K562 (cell line): ENCODE data around the gene CDC14B. TPM values are rescaled to one million over a fixed set of nuclear protein-coding genes. Genes with fewer than 3 reads are reported as not detected.

Experiments used
- CEBPG ChIP-seq, 3 experiments: fragments of 200-800 bp in 1 of 3; sonication (Bioruptor generic) in 1 of 3; sonication (generic) in 1 of 3; formaldehyde crosslinking in 1 of 3; IDR thresholded peaks in 2 of 3; conservative IDR thresholded peaks in 1 of 3; 2 replicates each; pipeline versions ENCODE4 v1.6.1 to v1.8.0; 2016 to 2022; ENCODE audit warnings: missing compliant biosample characterization in 2 of 3, missing genetic modification characterization in 2 of 3, mild to moderate bottlenecking in 1 of 3, missing genetic modification reagents in 1 of 3
- KDM1A ChIP-seq, 2 experiments: fragments of 450-650 bp; IDR thresholded peaks; 2 replicates each; pipeline ENCODE4 v1.6.1; 2016; ENCODE audit warnings: mild to moderate bottlenecking in 2 of 2
- L3MBTL2 ChIP-seq: fragments of 450-650 bp; IDR thresholded peaks from 2 replicates; pipeline ENCODE4 v1.6.1; 2016; ENCODE audit warnings: mild to moderate bottlenecking, moderate library complexity
- NR2C2 ChIP-seq, 2 experiments: fragments of 200-800 bp in 1 of 2; sonication (Bioruptor generic) in 1 of 2; sonication (generic) in 1 of 2; formaldehyde crosslinking in 1 of 2; IDR thresholded peaks; 2 replicates each; pipeline versions ENCODE4 v1.6.1 to v1.8.0; 2016 to 2022; ENCODE audit warnings: mild to moderate bottlenecking in 1 of 2, missing compliant biosample characterization in 1 of 2, missing genetic modification characterization in 1 of 2, missing genetic modification reagents in 1 of 2
- POLR2AphosphoS2 ChIP-seq: IDR thresholded peaks from 2 replicates; pipeline ENCODE4 v1.6.1; 2012; ENCODE audit warnings: low read length, improper control_type of control experiment
- RBM22 ChIP-seq: fragments of 200-400 bp; formaldehyde crosslinking; IDR thresholded peaks from 2 replicates; pipeline ENCODE4 v1.6.1; 2018; ENCODE audit warnings: low read length, low read depth; ENCODE audit not compliant: poor library complexity, severe bottlenecking
- RREB1 ChIP-seq: fragments of 250-450 bp; sonication (Bioruptor Pico); IDR thresholded peaks from 2 replicates; pipeline ENCODE4 v1.4.0; 2020
- USF2 ChIP-seq: sonication (generic); formaldehyde crosslinking; IDR thresholded peaks from 2 replicates; pipeline ENCODE4 v1.5.0; 2020; ENCODE audit warnings: missing genetic modification reagents
- ZBTB9 ChIP-seq: fragments of 450-650 bp; formaldehyde crosslinking; IDR thresholded peaks from 2 replicates; pipeline ENCODE4 v1.4.0; 2020; ENCODE audit warnings: mild to moderate bottlenecking, moderate library complexity
- ZEB2 ChIP-seq: fragments of 450-650 bp; IDR thresholded peaks from 2 replicates; pipeline ENCODE4 v1.6.1; 2016
- ZFP91 ChIP-seq: sonication (generic); formaldehyde crosslinking; IDR thresholded peaks from 2 replicates; pipeline ENCODE4 v1.8.0; 2022; ENCODE audit warnings: mild to moderate bottlenecking, missing genetic modification reagents
- ZFX ChIP-seq: sonication (generic); formaldehyde crosslinking; IDR thresholded peaks from 2 replicates; pipeline ENCODE4 v1.8.0; 2022; ENCODE audit warnings: mild to moderate bottlenecking, missing genetic modification reagents, moderate library complexity
- ZNF239 ChIP-seq: fragments of 250-450 bp; sonication (Bioruptor Pico); IDR thresholded peaks from 2 replicates; pipeline ENCODE4 v1.4.0; 2020; ENCODE audit warnings: mild to moderate bottlenecking
- ZNF282 ChIP-seq: sonication (generic); formaldehyde crosslinking; IDR thresholded peaks from 2 replicates; pipeline ENCODE4 v1.8.1; 2023; ENCODE audit warnings: missing genetic modification reagents
- ZNF444 ChIP-seq: fragments of 250-450 bp; sonication (Bioruptor Pico); IDR thresholded peaks from 2 replicates; pipeline ENCODE4 v1.4.0; 2020; ENCODE audit warnings: mild to moderate bottlenecking, moderate library complexity
- polyA plus RNA-seq, 8 experiments: library from polyadenylated mRNA; depleted of rRNA in 4 of 8; stranded (reverse) in 5 of 8; unstranded in 3 of 8; fragments of >200 nt; fragmentation: Nextera tagmentation in 2 of 8; fragmentation: Illumina TruSeq in 1 of 8; extraction: Ambion mirVana in 2 of 8; extraction: Trizol in 1 of 8; gene quantifications; 2 replicates each; pipeline versions ENCODE4 v1.2.1 to v1.2.3, GENCODE V29; 2011 to 2014; ENCODE audit warnings: inconsistent platforms in 1 of 8, missing spikeins in 1 of 8
- total RNA-seq, 7 experiments: library from RNA; depleted of rRNA in 6 of 7; stranded (reverse); fragments of >200 nt in 6 of 7; fragmentation: Illumina TruSeq in 2 of 7; extraction: Trizol in 2 of 7; gene quantifications; 2 replicates each; pipeline versions ENCODE4 v1.2.1 to v1.2.3, GENCODE V29; 2011 to 2021; ENCODE audit warnings: low replicate concordance in 1 of 7

CDC14B gene
- total and polyA plus RNA-seq, 9 of the 15 experiments (the other 6 are each of a cell fraction or from before 2014, with no cell fraction given), result 1.4 to 6.0 (median 3.8) TPM

- TF ChIP-seq ZFP91 (CRISPR knock-in tag) (no peak), ZNF444 (CRISPR knock-in tag) (no peak), USF2 (no peak), RREB1 (CRISPR knock-in tag) (no peak), ZNF282 (no peak), ZBTB9 (CRISPR knock-in tag) (no peak), NR2C2 (CRISPR knock-in tag; IDR thresholded peaks at IDR 0.05) (no peak), NR2C2 (tag; IDR thresholded peaks at IDR 0.05) (peak; percentile 53; the same call in 1 of the 2 replicates), L3MBTL2 (peak; percentile 21), KDM1A (IDR thresholded peaks at IDR 0.05) (0 out of 4 replicates have a peak, but pooled peaks of 1 of the 2 experiments have one; percentile 44), CEBPG (CRISPR knock-in tag; IDR thresholded peaks at IDR 0.05) (no peak), CEBPG (tag; conservative IDR thresholded peaks at IDR 0.05 in 1 of 2, IDR thresholded peaks at IDR 0.05 in 1 of 2) (no peak), ZNF239 (CRISPR knock-in tag) (no peak), ZEB2 (peak; percentile 36; the same call in 1 of the 2 replicates), POLR2AphosphoS2 (no peak), RBM22 (no peak), ZFX (peak; percentile 75)
Observed at GRCh38 chr9:96655198-96655851, 35.7 kb upstream of the CDC14B start, which contains the start of gene PRXL2C (continued).
